ENCODE measurements around the gene COMMD9.

COMMD9 gene

GRCh38 chr11:36295926-36296325 is 6.7 kb upstream of the COMMD9 start, which contains the start of gene PRR5L:
Gene PRR5L, plus strand, starts transcription at chr11:36296288. Its CDS starts 104,834 bp downstream, at chr11:36401122.
- DNase-seq, result no peak

DNA sequence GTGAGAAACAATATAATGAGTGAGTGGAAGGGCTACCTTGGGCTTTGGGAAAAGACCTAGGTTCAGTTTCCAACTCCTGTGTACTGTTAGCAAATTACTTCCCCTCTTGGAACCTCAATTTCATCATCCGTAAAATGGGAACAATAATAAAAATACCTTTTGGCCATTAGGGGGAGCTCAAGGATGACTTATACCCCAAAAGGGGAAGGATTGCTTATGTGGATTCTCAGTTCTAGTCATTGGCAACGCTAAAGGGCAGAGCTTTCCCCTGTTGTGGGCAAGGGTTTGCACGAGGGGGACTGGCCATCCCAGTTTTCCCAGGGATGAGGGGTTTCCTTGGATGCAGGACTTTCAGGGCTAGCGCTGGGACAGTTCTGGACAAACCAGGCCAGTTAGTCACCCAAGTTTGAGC is 3.1 kb upstream of the COMMD9 start:
- peak in 1 of 5 donors; percentile 70 for DNase-seq

DNA sequence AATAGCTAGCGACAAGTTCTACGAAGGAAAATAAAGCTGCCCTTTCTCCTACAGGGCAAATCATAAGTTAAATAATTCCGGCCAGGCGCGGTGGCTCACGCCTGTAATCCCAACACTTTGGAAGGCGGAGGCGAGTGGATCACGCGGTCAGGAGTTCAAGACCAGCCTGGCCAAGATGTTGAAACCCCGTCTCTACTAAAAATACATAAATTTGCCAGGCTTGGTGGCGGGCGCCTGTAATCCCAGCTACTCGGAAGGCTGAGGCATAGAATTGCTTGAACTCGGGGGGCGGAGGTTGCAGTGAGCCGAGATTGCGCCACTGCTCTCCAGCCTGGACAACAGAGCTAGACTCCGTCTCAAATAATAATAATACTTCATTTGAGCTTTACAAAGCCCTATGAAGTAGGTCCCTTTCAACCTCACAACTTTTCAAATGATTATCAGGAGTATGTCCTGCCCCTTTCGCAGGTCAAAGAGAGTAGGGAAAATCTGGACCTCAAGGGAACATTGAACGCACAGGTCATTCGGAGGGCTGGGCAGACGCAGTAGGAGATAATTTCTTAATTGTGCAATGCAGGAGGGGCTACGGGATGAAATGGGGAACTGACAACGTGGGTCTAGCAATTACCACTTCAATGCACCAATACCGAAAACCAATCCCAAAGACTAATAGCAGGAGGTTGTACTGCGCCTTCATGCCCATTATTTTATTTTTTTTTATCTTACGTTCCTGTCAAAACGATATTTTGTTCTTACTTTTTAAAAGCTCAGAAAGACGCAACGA is 590 bp downstream of the COMMD9 start:
- DNase-seq, result no peak

GRCh38 chr11:36282926-36283325 is 6.3 kb downstream of the COMMD9 start:
- no peak for DNase-seq

DNA sequence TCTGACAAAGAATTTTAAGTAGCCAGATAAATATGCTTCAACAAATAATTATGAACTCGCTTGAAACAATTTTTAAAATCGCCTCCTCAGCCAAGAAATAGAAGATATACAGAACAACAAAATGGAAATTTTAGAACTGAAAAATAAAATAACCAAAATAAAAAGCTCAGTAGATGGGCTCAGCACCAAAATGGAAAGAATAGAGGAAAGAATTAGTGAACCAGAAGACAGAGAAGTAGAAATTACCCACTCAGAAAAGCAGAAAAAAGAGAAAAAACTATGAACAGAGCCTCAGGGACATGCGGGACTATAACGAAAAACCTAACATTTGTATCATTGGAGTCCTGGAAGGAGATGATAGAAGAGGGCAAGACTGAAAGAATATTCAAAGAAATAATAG is 7.4 kb downstream of the COMMD9 start:
- no peak for DNase-seq

GRCh38 chr11:36280531-36280930 is 8.7 kb downstream of the COMMD9 start:
- DNase-seq, result no peak

DNA sequence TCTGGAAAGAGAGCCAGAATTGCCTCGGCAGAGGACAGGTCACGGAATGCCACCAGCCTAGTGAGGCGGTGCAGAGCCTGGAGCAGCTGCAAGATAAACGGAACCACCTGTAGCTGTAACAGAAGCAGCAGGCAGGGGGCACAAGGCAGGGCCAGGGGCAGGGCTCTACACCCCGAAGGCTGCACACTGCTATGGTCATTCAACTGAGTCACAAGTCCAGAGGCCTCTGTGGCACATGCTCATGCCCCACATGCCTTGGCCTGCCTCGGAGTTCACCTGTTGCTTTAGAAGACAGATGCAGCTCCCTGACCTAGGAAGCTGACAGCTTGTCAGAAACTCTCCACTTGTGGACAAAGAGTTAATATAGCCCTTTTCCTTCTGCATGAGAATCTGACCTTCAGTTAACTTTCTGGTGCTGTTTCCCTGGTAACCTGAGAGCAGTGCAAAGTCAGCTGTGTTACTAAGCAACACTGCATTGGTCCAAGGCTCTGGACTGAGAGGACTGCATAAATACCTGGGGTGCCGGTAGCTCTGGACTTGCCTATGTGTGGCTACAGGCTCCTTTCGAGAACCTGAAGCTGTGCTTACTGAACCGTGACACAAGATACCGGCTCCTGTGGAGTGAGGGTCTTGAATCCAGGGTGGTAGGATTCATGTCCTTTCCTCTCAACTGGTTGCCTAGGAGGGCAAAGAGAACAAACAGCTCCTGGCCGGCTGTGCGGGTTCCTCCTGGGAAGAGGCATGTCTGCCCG is 10.5 kb downstream of the COMMD9 start:
- no peak for DNase-seq

GRCh38 chr11:36274414-36274813 is 14.8 kb downstream of the COMMD9 start:
- DNase-seq, result no peak

DNA sequence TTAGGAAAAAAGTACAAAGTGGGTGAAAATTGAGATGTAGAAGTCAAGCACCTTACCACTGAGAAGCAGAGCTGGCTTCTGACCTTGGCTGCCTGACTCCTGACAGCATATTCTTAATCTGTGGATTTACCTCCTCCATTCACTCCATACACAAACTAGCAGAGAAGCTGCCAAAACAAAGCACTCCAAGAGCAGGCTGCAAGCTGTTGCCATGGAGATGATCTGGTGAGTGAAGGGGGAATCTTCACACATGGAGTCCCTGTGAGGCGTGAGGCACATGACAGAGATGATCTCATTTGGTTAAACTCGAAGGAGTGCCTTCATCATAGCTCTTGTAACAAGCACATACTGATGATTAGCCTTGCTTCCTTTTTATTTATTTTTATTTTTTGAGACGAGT is 16.1 kb downstream of the COMMD9 start:
- no peak for DNase-seq

DNA sequence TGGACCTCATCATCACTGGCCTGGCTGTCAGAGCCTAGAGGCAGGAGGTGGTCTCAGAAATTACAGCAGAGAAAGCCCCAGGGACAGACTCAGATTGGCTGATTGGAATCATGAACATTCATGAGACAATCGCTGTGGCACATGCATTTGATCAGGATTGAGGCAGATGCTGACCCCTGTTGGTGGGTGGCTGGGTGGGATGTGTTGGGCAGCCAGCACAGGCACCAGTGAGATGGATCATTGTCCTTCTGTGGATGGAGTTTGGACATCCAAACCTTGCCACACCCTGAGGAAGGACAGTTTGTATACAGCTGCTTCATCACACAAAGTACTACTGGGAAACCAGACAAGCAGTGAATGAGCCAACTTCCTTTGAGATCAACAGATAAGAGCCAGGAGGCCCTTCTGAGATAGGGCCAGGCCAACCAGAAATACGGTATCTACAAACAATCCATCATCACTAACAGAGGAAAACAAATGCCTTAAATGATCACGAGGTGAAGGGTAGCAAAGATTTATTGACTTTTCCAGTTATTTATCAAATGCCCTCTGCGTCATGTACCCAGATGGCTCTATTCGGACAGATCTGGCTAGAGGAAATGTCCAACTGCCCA is 17.3 kb downstream of the COMMD9 start:
- no peak for DNase-seq

DNA sequence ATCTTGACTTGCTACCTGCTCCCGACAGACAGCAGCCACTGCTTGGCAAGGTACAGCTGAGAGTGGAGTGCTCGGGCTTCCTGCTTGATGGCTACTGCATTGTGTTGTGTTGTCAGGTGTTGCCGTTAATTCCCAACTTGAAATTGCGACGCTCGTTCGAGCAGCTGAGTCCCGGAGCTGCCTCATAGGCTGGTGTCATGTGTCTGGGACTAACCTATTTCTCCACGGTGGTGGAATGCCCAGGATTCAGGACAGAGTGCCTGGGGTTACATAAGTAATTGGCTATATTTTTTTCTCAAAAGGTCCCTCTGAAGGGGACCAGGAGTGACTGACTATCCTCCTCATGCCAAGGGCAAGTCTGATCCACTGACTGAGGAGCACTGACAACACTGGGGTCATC is 18.5 kb downstream of the COMMD9 start:
- DNase-seq, result no peak

- no peak for DNase-seq
Observed at GRCh38 chr11:36268337-36268985, 20.8 kb downstream of the COMMD9 start.

- DNase-seq, result no peak
Observed at GRCh38 chr11:36266767-36267166, 22.5 kb downstream of the COMMD9 start.

DNA sequence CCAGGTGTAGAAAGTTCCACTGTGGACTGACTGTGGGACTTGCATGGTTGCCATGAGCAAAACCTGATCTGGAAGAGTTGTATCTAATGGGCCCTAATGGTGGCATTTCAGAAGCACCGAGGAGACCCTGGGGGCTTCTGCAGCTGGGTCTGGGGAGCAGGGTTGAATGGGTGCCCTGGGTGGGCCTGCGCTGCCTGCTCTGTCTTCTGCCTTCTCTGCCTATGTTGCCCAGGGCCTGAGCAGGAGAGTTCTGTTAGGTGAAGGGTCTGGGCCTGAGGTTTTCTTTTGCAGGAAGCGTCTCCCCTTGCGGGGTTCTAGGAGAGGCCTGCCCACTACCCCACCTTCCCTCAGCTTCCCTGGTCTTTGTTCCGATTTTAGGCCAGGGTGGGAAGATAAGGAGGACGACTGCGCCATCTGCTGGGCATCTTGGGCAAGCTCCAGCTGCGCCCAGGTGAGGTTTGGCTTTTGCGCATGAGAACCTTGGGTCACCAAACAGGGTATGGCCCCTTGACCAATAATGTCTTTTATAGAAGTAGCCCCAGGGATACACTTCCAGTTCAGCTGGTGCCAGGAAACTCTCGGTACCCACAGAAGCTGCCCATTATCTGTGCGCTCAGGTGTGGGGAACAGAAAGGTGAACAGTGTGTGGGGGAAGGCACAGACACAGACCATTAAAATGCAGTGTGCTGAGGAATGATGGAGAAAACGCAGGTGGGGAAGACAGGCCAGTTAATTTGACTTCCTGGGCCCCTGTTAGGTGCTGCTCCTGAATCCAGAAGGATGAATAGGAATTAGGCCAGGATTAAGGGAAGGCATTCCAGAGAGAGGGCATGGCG is 23.2 kb downstream of the COMMD9 start:
- peak in 4 of 5 donors; percentile 19 to 44 (median 28) for DNase-seq

DNA sequence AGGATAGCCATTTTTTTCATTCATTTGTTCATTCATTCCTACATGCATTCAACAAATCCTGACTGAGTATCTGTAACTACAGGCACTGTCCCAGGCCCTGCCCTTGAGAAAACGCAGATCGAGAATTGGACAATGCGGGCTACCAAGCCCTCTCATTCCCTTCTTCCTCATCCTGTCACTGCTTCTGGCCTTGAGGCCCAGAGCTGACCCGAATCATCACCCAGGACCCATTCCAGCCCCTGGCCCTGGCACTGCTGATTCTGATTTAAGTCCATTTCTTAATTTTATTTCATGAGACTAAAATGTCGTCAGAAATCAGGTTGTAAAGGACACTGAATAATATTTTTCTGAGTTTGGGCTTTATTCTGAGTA is 24.3 kb downstream of the COMMD9 start:
- no peak for DNase-seq

DNA sequence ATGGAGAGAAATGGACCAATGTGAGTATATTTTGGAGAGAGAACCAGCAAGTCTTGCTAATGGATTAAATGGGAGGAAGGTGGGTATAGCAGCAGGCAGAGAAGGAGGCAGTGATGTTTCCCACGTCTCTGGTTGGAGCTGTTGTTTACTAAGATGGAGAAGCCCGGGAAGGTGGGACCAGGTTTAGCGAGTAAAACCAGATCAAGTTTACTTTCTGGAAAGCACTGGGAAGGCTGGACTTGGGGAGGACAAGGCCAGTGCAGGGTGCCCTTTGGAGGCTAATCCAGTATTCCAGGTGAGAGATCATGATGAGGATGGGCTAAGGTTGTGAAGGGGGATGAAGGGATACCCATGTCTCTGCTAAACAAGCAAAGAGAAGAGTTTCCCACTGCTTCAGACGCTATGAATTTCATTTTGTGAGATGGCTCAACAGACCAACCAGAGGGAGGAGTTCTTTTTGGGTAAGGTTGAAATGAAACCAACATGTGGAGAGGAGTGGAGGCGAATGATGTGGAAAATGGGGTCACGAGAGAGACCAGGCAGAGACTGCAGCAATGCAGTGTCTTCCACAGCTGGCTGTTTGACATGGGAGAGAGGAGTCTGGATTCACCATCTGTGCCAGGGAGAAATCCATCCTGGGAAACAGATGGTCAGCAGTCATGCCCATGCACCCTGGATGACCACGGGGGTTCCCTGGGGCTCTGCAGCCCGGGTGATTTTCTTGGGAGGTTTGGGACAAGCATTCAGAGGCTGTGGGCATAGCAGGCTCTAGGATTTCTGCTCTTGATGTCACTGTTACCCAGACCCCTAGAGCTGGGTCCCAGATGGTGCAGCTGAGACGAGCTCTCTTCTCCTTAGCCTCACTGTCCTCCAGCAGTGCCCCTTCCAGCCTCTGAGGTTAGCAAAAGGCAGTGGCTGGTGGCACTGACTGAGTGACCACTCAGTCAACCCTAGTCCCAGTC is 24.9 kb downstream of the COMMD9 start:
- DNase-seq, result no peak

GRCh38 chr11:36261094-36261493 is 28.1 kb downstream of the COMMD9 start:
- no peak for DNase-seq

- DNase-seq, result peak in 1 of 5 donors; percentile 9
Observed at GRCh38 chr11:36258730-36259360, 30.4 kb downstream of the COMMD9 start.

DNA sequence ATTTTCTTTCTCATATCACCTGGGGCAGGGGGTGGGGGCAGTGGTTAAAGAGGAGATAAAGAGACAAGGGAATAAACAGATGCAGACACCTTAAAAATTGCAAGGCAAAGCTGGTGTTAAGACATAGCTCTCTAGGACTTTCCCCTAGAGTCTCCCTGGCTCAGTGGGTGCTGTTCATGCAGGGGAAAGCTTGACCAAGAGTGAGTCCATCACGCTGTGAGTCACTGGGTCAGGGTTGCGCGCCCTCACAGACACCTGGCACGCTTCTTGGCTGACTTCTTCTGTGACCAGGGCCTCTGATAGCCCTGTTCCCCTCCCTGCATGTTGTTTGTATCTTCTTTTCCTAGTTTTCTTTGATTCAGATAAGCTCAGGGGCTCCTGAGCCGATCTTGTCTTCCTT is 31.9 kb downstream of the COMMD9 start:
- no peak for DNase-seq

DNA sequence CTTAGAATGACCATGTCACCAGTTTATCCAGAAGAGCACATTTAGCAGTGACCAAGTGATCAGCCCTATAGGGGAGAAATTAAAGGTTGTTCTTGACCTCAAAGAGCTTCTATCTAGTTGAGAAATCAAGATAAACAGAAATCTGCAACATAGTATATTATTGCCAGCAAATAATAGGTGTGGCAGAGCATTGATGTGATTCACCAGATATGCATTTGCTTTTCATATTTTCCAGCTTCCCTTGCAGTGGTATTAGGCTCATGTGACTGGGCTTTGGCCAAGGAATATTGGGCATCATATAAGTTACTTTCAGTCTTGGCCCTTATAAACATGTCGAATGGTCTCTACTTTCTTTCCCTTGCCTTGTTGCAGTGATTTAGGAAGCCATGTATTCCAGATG is 34.5 kb downstream of the COMMD9 start:
- DNase-seq, result no peak

DNA sequence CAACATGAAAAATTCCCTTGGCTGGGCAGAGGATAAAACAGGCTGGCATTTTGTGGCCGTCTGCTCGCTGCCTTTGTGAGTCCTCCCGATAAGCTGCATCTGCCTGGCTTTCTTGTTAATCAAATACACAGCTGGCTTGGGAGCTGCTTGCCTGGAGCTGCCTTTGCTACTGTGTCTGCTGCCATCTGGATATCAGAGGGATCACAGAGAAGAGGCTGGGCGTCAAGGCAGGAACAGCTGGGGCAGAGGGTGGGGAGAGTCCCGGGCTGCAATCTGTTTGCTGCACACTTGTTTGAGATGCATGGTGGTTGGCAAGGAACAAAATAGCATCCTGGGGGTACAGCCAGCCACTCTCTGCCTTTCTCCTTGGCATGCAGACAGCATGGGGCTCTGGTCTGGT is 36.0 kb downstream of the COMMD9 start:
- DNase-seq, result no peak

Data from T-helper 1 cell (primary cell).